ENCODE results near the gene PPP1R9B. TPM values are rescaled to one million over a fixed set of nuclear protein-coding genes. Genes with fewer than 3 reads are reported as not detected.

Gene PPP1R9B
- total RNA-seq, 1 experiment from 2014 or later, result 21.7 TPM

DNA sequence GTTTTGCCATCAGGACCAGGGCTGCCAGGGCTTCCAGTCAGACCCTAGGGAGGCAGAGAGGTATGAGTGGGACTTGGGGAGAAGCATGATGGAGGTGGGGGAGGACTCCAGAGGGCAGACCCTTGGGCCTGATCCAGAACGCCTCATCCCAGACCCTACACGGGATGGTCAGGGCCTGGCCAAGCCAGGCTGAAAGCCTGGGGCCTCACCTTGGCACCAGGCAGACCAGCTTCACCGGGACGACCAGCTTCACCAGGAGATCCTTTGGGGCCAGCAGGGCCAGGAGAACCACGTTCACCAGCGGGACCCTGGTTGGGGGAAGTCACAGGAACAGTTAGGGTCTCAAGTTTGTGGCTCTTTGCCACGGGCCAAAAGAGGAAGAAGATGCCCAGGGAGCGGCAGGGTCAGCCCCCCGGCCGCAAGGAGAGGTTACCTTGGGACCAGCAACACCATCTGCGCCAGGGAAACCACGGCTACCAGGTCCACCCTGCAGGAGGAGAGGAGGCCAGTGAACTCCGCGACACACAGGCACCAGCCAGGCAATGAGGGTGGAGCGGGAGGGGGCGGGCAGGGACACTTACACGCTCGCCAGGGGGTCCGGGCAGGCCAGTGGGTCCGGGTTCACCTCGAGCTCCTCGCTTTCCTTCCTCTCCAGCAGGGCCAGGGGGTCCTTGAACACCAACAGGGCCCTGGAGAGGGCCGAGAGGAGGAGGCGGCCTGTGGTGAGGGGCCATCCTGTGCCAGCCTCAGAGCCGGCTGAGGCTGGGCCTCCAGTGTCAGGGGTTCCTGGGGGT lies 43.9 kb upstream of the PPP1R9B start:
- TF ChIP-seq SMAD3 (CRISPR knock-in tag; IDR thresholded peaks at IDR 0.05; ENCODE audit: borderline replicate concordance) (no peak), HMGA2 (CRISPR knock-in tag; IDR thresholded peaks at IDR 0.05) (no peak)
- TF ChIP-seq, protein P1, sequence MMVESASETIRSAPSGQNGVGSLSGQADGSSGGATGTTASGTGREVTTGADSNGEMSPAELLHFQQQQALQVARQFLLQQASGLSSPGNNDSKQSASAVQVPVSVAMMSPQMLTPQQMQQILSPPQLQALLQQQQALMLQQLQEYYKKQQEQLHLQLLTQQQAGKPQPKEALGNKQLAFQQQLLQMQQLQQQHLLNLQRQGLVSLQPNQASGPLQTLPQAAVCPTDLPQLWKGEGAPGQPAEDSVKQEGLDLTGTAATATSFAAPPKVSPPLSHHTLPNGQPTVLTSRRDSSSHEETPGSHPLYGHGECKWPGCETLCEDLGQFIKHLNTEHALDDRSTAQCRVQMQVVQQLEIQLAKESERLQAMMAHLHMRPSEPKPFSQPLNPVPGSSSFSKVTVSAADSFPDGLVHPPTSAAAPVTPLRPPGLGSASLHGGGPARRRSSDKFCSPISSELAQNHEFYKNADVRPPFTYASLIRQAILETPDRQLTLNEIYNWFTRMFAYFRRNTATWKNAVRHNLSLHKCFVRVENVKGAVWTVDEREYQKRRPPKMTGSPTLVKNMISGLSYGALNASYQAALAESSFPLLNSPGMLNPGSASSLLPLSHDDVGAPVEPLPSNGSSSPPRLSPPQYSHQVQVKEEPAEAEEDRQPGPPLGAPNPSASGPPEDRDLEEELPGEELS (CRISPR knock-in tag; IDR thresholded peaks at IDR 0.05), result no peak
- CTCF ChIA-PET, result interaction anchor here (1.0 kb wide), 1 partner anchor 25 kb away, joined by 4 read pairs; no protein-coding TSS in a partner anchor
- Mint-ChIP-seq H3K36me3 (no peaks in the 10 kb centered on the region; the same call in 1 of the 2 replicates), H3K4me1 (0 out of 2 replicates have a peak, but pooled peaks cover 2% of the 10 kb centered on the region), H3K27me3 (ENCODE audit: low read depth) (peaks cover 5% of the 10 kb centered on the region), H3K9me3 (no peaks in the 10 kb centered on the region), H3K4me3 (no peak overlapping the region), H3K27ac (no peak overlapping the region)
- POLR2A ChIA-PET, result no interaction called here
- DNase-seq (ENCODE audit: low spot score), result no peak
- no peak for ATAC-seq

GRCh38 chr17:50192618-50193291 lies 42.3 kb upstream of the PPP1R9B start:
- Mint-ChIP-seq H3K27me3 (ENCODE audit: low read depth) (no peaks in the 10 kb centered on the region), H3K9me3 (no peaks in the 10 kb centered on the region), H3K27ac (no peak overlapping the region), H3K4me1 (no peaks in the 10 kb centered on the region), H3K4me3 (no peak overlapping the region), H3K36me3 (peaks cover 3% of the 10 kb centered on the region; the same call in 1 of the 2 replicates)
- ATAC-seq (no peak), DNase-seq (ENCODE audit: low spot score) (no peak)
- CTCF ChIA-PET, result interaction anchor here (1.3 to 2.0 kb wide), 2 partner anchors 15 to 23 kb away, joined by 6 read pairs; no protein-coding TSS in a partner anchor
- TF ChIP-seq PRDM15 (CRISPR knock-in tag; IDR thresholded peaks at IDR 0.05) (no peak), ZNF317 (CRISPR knock-in tag; IDR thresholded peaks at IDR 0.05; ENCODE audit: borderline replicate concordance, low read depth) (no peak), ZNF423 (CRISPR knock-in tag; IDR thresholded peaks at IDR 0.05) (no peak), ZNF532 (CRISPR knock-in tag; IDR thresholded peaks at IDR 0.05; ENCODE audit: borderline replicate concordance) (no peak), ZNF138 (CRISPR knock-in tag; conservative IDR thresholded peaks at IDR 0.05) (no peak), ZNF121 (CRISPR knock-in tag; IDR thresholded peaks at IDR 0.05) (no peak)
- TF ChIP-seq, protein P2, sequence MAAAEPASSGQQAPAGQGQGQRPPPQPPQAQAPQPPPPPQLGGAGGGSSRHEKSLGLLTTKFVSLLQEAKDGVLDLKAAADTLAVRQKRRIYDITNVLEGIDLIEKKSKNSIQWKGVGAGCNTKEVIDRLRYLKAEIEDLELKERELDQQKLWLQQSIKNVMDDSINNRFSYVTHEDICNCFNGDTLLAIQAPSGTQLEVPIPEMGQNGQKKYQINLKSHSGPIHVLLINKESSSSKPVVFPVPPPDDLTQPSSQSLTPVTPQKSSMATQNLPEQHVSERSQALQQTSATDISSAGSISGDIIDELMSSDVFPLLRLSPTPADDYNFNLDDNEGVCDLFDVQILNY (CRISPR knock-in tag; IDR thresholded peaks at IDR 0.05), result no peak
- POLR2A ChIA-PET, result no interaction called here

Measured in WTC11 (cell line).